Measurements from ENCODE around the gene PLEKHA1.
A peak's percentile ranks its signal among the peaks of the same experiment; 100 is the strongest.

The PLEKHA1 gene

GRCh38 chr10:122363311-122363710, 11.2 kb upstream of the PLEKHA1 start:
- 91% methylated on average over 2 of the region's 2 CpGs for WGBS
- H3K23ac ChIP-seq (ENCODE audit: low read length in 2 of 2), result no peak overlapping the region
- DNase-seq, result no peak

GRCh38 chr10:122363722-122364463, 10.6 kb upstream of the PLEKHA1 start:
- no peak overlapping the region for H3K9ac ChIP-seq (ENCODE audit: low read length)
- DNase-seq, result no peak

More at GRCh38 chr10:122363311-122363710, 11.2 kb upstream of the PLEKHA1 start:
- no peak overlapping the region for H2AFZ ChIP-seq (ENCODE audit: low read depth, low read length)
- no peak overlapping the region for H2BK5ac ChIP-seq (ENCODE audit: low read depth, low read length, poor library complexity, severe bottlenecking)
- no peak overlapping the region for H2BK12ac ChIP-seq (ENCODE audit: low read length in 2 of 2)
- H3K4me1 ChIP-seq (ENCODE audit: control insufficient read depth, insufficient read depth, low read depth, low read length), result no peaks in the 10 kb centered on the region
- peaks cover 5 to 12% of the 10 kb centered on the region in 2 experiments for H3K27me3 ChIP-seq (ENCODE audit: control insufficient read depth in 1 of 2, insufficient read depth in 1 of 2, low read length in 2 of 2)
- H2AK5ac ChIP-seq (ENCODE audit: low read length, severe bottlenecking), result no peak overlapping the region
- H3K18ac ChIP-seq (ENCODE audit: low read depth in 1 of 2, low read length in 2 of 2), result no peak overlapping the region
- H3K36me3 ChIP-seq (ENCODE audit: control insufficient read depth in 1 of 2, insufficient read depth in 2 of 2, low read depth in 1 of 2, low read length in 2 of 2), result no peaks in the 10 kb centered on the region
- H3K4ac ChIP-seq (ENCODE audit: low read depth in 1 of 2, low read length in 2 of 2), result no peak overlapping the region
- H3K79me1 ChIP-seq (replicated peaks; ENCODE audit: low read length, poor library complexity, severe bottlenecking), result no peaks in the 10 kb centered on the region
- H2BK120ac ChIP-seq (ENCODE audit: low read depth, low read length), result no peak overlapping the region
- peaks cover 9% of the 10 kb centered on the region for H3K9me3 ChIP-seq (ENCODE audit: control insufficient read depth, low read length)
- H3K27ac ChIP-seq (ENCODE audit: low read length, poor library complexity, severe bottlenecking), result no peak overlapping the region
- H4K91ac ChIP-seq (ENCODE audit: low read length), result no peak overlapping the region
- no peak overlapping the region for H3K4me2 ChIP-seq (ENCODE audit: low read length, poor library complexity, severe bottlenecking)
- H3K4me3 ChIP-seq (ENCODE audit: insufficient read depth in 1 of 2, low read depth in 1 of 2, low read length in 2 of 2), result no peak overlapping the region
- H2BK15ac ChIP-seq (ENCODE audit: low read depth, poor library complexity, severe bottlenecking), result no peak overlapping the region
- no peak overlapping the region for H3K9ac ChIP-seq (ENCODE audit: low read length)
- no peak overlapping the region for H4K8ac ChIP-seq (ENCODE audit: low read length)
- H3K14ac ChIP-seq (ENCODE audit: low read length in 2 of 2), result no peak overlapping the region

GRCh38 chr10:122368502-122369254, 5.8 kb upstream of the PLEKHA1 start:
- H3K36me3 ChIP-seq (ENCODE audit: control insufficient read depth in 1 of 2, insufficient read depth in 2 of 2, low read depth in 1 of 2, low read length in 2 of 2), result no peaks in the 10 kb centered on the region
- no peak overlapping the region for H3K27ac ChIP-seq (ENCODE audit: low read length, poor library complexity, severe bottlenecking)
- H3K18ac ChIP-seq (ENCODE audit: low read depth in 1 of 2, low read length in 2 of 2), result no peak overlapping the region
- no peak overlapping the region for H2BK5ac ChIP-seq (ENCODE audit: low read depth, low read length, poor library complexity, severe bottlenecking)
- H4K91ac ChIP-seq (ENCODE audit: low read length), result no peak overlapping the region
- no peak overlapping the region for H2AFZ ChIP-seq (ENCODE audit: low read depth, low read length)
- peaks cover 3% of the 10 kb centered on the region for H3K79me1 ChIP-seq (replicated peaks; ENCODE audit: low read length, poor library complexity, severe bottlenecking)
- H3K27me3 ChIP-seq (ENCODE audit: control insufficient read depth in 1 of 2, insufficient read depth in 1 of 2, low read length in 2 of 2), result peaks cover 5 to 18% of the 10 kb centered on the region in 2 experiments
- H3K4me1 ChIP-seq (ENCODE audit: control insufficient read depth, insufficient read depth, low read depth, low read length), result peaks cover 2% of the 10 kb centered on the region
- no peak overlapping the region for H3K14ac ChIP-seq (ENCODE audit: low read length in 2 of 2)
- H3K4me3 ChIP-seq (ENCODE audit: insufficient read depth in 1 of 2, low read depth in 1 of 2, low read length in 2 of 2), result no peak overlapping the region
- H2AK5ac ChIP-seq (ENCODE audit: low read length, severe bottlenecking), result no peak overlapping the region
- no peak overlapping the region for H3K4me2 ChIP-seq (ENCODE audit: low read length, poor library complexity, severe bottlenecking)
- H4K8ac ChIP-seq (ENCODE audit: low read length), result no peak overlapping the region
- H3K9ac ChIP-seq (ENCODE audit: low read length), result no peak overlapping the region
- no peak overlapping the region for H2BK12ac ChIP-seq (ENCODE audit: low read length in 2 of 2)
- no peak for DNase-seq
- no peak overlapping the region for H2BK120ac ChIP-seq (ENCODE audit: low read depth, low read length)
- no peak overlapping the region for H3K4ac ChIP-seq (ENCODE audit: low read depth in 1 of 2, low read length in 2 of 2)
- peaks cover 9% of the 10 kb centered on the region for H3K9me3 ChIP-seq (ENCODE audit: control insufficient read depth, low read length)
- no peak overlapping the region for H2BK15ac ChIP-seq (ENCODE audit: low read depth, poor library complexity, severe bottlenecking)
- H3K23ac ChIP-seq (ENCODE audit: low read length in 2 of 2), result no peak overlapping the region
- WGBS, result 87% methylated on average over 13 of the region's 13 CpGs

More at GRCh38 chr10:122363722-122364463, 10.6 kb upstream of the PLEKHA1 start:
- Histone ChIP-seq H4K91ac (ENCODE audit: low read length) (no peak overlapping the region), H2BK15ac (ENCODE audit: low read depth, poor library complexity, severe bottlenecking) (no peak overlapping the region), H3K23ac (ENCODE audit: low read length in 2 of 2) (no peak overlapping the region), H2BK12ac (ENCODE audit: low read length in 2 of 2) (no peak overlapping the region), H3K9me3 (ENCODE audit: control insufficient read depth, low read length) (peaks cover 9% of the 10 kb centered on the region), H2AFZ (ENCODE audit: low read depth, low read length) (no peak overlapping the region), H3K4ac (ENCODE audit: low read depth in 1 of 2, low read length in 2 of 2) (no peak overlapping the region), H3K18ac (ENCODE audit: low read depth in 1 of 2, low read length in 2 of 2) (no peak overlapping the region), H3K14ac (ENCODE audit: low read length in 2 of 2) (no peak overlapping the region), H2BK5ac (ENCODE audit: low read depth, low read length, poor library complexity, severe bottlenecking) (no peak overlapping the region), H3K4me2 (ENCODE audit: low read length, poor library complexity, severe bottlenecking) (no peak overlapping the region), H3K4me1 (ENCODE audit: control insufficient read depth, insufficient read depth, low read depth, low read length) (peaks cover 2% of the 10 kb centered on the region), H3K79me1 (replicated peaks; ENCODE audit: low read length, poor library complexity, severe bottlenecking) (no peaks in the 10 kb centered on the region), H3K36me3 (ENCODE audit: control insufficient read depth in 1 of 2, insufficient read depth in 2 of 2, low read depth in 1 of 2, low read length in 2 of 2) (no peaks in the 10 kb centered on the region), H3K27me3 (ENCODE audit: control insufficient read depth in 1 of 2, insufficient read depth in 1 of 2, low read length in 2 of 2) (peaks cover 5 to 14% of the 10 kb centered on the region in 2 experiments), H2BK120ac (ENCODE audit: low read depth, low read length) (no peak overlapping the region), H4K8ac (ENCODE audit: low read length) (no peak overlapping the region), H3K4me3 (ENCODE audit: insufficient read depth in 1 of 2, low read depth in 1 of 2, low read length in 2 of 2) (no peak overlapping the region), H2AK5ac (ENCODE audit: low read length, severe bottlenecking) (no peak overlapping the region), H3K27ac (ENCODE audit: low read length, poor library complexity, severe bottlenecking) (no peak overlapping the region)
- WGBS, result 79% methylated on average over 6 of the region's 6 CpGs

- Histone ChIP-seq H3K4me2 (ENCODE audit: low read length, poor library complexity, severe bottlenecking) (no peak overlapping the region), H3K23ac (ENCODE audit: low read length in 2 of 2) (peak overlapping the region in 1 of 2 experiments; percentile 50), H4K91ac (ENCODE audit: low read length) (no peak overlapping the region), H2BK120ac (ENCODE audit: low read depth, low read length) (no peak overlapping the region), H3K18ac (ENCODE audit: low read depth in 1 of 2, low read length in 2 of 2) (no peak overlapping the region), H3K9ac (ENCODE audit: low read length) (peak overlapping the region; percentile 82), H3K4me3 (ENCODE audit: insufficient read depth in 1 of 2, low read depth in 1 of 2, low read length in 2 of 2) (no peak overlapping the region), H2BK12ac (ENCODE audit: low read length in 2 of 2) (no peak overlapping the region), H3K9me3 (ENCODE audit: control insufficient read depth, low read length) (no peaks in the 10 kb centered on the region), H3K27ac (ENCODE audit: low read length, poor library complexity, severe bottlenecking) (no peak overlapping the region), H3K4ac (ENCODE audit: low read depth in 1 of 2, low read length in 2 of 2) (no peak overlapping the region), H3K4me1 (ENCODE audit: control insufficient read depth, insufficient read depth, low read depth, low read length) (peaks cover 2% of the 10 kb centered on the region), H4K8ac (ENCODE audit: low read length) (no peak overlapping the region), H3K36me3 (ENCODE audit: control insufficient read depth in 1 of 2, insufficient read depth in 2 of 2, low read depth in 1 of 2, low read length in 2 of 2) (no peaks in the 10 kb centered on the region), H2AFZ (ENCODE audit: low read depth, low read length) (no peak overlapping the region), H2BK5ac (ENCODE audit: low read depth, low read length, poor library complexity, severe bottlenecking) (no peak overlapping the region), H3K14ac (ENCODE audit: low read length in 2 of 2) (no peak overlapping the region), H2BK15ac (ENCODE audit: low read depth, poor library complexity, severe bottlenecking) (no peak overlapping the region), H3K79me1 (replicated peaks; ENCODE audit: low read length, poor library complexity, severe bottlenecking) (peaks cover 3% of the 10 kb centered on the region), H3K27me3 (ENCODE audit: control insufficient read depth in 1 of 2, insufficient read depth in 1 of 2, low read length in 2 of 2) (peaks cover 0 to 8% of the 10 kb centered on the region in 2 experiments), H2AK5ac (ENCODE audit: low read length, severe bottlenecking) (peak overlapping the region; percentile 35)
- DNase-seq, result no peak
- WGBS, result 94% methylated on average over 4 of the region's 4 CpGs
Observed at GRCh38 chr10:122373108-122373507, 1.4 kb upstream of the PLEKHA1 start.

Data from mesenchymal stem cell (in vitro differentiated cells and primary cell).